SK-N-SH treated with all-trans-retinoic acid at 6 μM for 48 hours (cell line): ENCODE results near the gene RYR1.
"Not testable (repeated sequence)": the region's sequence is repeated elsewhere in the genome, so short reads cannot be mapped to it uniquely, and the experiment has no call there.

Experiments
- OSR1 ChIP-seq: fragments of 250-450 bp; sonication (Bioruptor Pico); IDR thresholded peaks from 2 replicates; pipeline ENCODE4 v1.8.0; 2022; ENCODE audit warnings: moderate library complexity, mild to moderate bottlenecking, inconsistent platforms
- PATZ1 ChIP-seq: fragments of 250-450 bp; sonication (Bioruptor Pico); IDR thresholded peaks from 2 replicates; pipeline ENCODE4 v1.8.0; 2020; ENCODE audit warnings: mild to moderate bottlenecking, moderate library complexity, borderline replicate concordance
- POU6F1 ChIP-seq: fragments of 250-450 bp; sonication (Bioruptor Pico); IDR thresholded peaks from 2 replicates; pipeline ENCODE4 v1.8.0; 2021; ENCODE audit warnings: low read depth, mild to moderate bottlenecking, moderate library complexity, borderline replicate concordance
- ZFP3 ChIP-seq: fragments of 250-450 bp; sonication (Bioruptor Pico); IDR thresholded peaks from 2 replicates; pipeline ENCODE4 v1.5.0; 2020; ENCODE audit warnings: mild to moderate bottlenecking, moderate library complexity

- TF ChIP-seq OSR1; POU6F1 (CRISPR knock-in tag); PATZ1 (CRISPR knock-in tag); ZFP3: not testable (repeated sequence)
Observed at GRCh38 chr19:38472725-38473124, 39.2 kb downstream of the RYR1 start.
